B cell (primary cell): ENCODE data around the gene PHC2. TPM values are rescaled to one million over a fixed set of nuclear protein-coding genes. Genes with fewer than 3 reads are reported as not detected.

Source experiments
- ATAC-seq: fragments of 200-7000 bp; cut with Tn5 transposase; one replicate; pipeline ENCODE4 v1.10.0; 2021; ENCODE audit warnings: low read depth, mild to moderate bottlenecking, moderate number of reproducible peaks, moderate library complexity
- CTCF ChIA-PET: fragments of 350-600 bp; sonication (Branson Sonifier 250); formaldehyde crosslinking; loops from one replicate; lab custom pipeline; 2021; ENCODE audit warnings: antibody characterized with exemption, inconsistent platforms; lab: Charles Lee
- POLR2A ChIA-PET: fragments of 350-600 bp; sonication (Branson Sonifier 250); formaldehyde crosslinking; loops from one replicate; lab custom pipeline; 2021; ENCODE audit warnings: antibody characterized with exemption; lab: Charles Lee
- DNase-seq: peaks from one replicate; pipeline ENCODE4 v3.0.0; 2013
- H2AFZ ChIP-seq: 2 replicates; pipeline ENCODE4 v1.6.1; 2012; ENCODE audit warnings: mild to moderate bottlenecking, low read depth, low read length; ENCODE audit not compliant: insufficient read depth, poor library complexity, severe bottlenecking
- H3K27ac ChIP-seq, 2 donors: 1 replicate in 1 of 2; 2 replicates in 1 of 2; pipeline ENCODE4 v1.5.1; 2012 to 2013; ENCODE audit warnings: low read length in 2 of 2, mild to moderate bottlenecking in 2 of 2, moderate library complexity in 1 of 2
- H3K27me3 ChIP-seq, 4 experiments: fragments of 200-600 bp in 1 of 4; sonication (generic) in 1 of 4; replicated peaks in 1 of 4; 1 replicate in 2 of 4; 2 replicates in 2 of 4; pipeline versions ENCODE4 v1.6.1 to v1.7.0; 2013 to 2016; ENCODE audit warnings: low read length in 3 of 4, mild to moderate bottlenecking in 2 of 4, mixed read lengths in 1 of 4, moderate library complexity in 1 of 4; ENCODE audit not compliant: insufficient read depth in 4 of 4, control insufficient read depth in 3 of 4; ENCODE audit errors: control extremely low read depth in 1 of 4
- H3K36me3 ChIP-seq, 2 experiments: replicated peaks in 1 of 2; 1 replicate in 1 of 2; 2 replicates in 1 of 2; pipeline versions ENCODE4 v1.6.1 to v1.7.1; 2013; ENCODE audit warnings: low read length in 1 of 2; ENCODE audit not compliant: insufficient read depth in 2 of 2, control insufficient read depth in 1 of 2; ENCODE audit errors: control extremely low read depth in 1 of 2, extremely low read depth in 1 of 2
- H3K4me1 ChIP-seq, 2 donors: fragments of 200-600 bp in 1 of 2; sonication (generic) in 1 of 2; 1 replicate in 1 of 2; 2 replicates in 1 of 2; pipeline versions ENCODE4 v1.5.1 to v1.6.1; 2013 to 2017; ENCODE audit warnings: low read length in 2 of 2; ENCODE audit not compliant: control insufficient read depth in 2 of 2, insufficient read depth in 2 of 2
- H3K4me2 ChIP-seq: replicated peaks from 2 replicates; pipeline ENCODE3; 2012; ENCODE audit warnings: mild to moderate bottlenecking, low read depth, low read length; ENCODE audit not compliant: poor library complexity, severe bottlenecking
- H3K4me3 ChIP-seq, 5 experiments: fragments of 200-600 bp in 1 of 5; sonication (generic) in 1 of 5; 1 replicate in 3 of 5; 2 replicates in 2 of 5; pipeline versions ENCODE4 v1.5.1 to v1.7.0; 2011 to 2016; ENCODE audit warnings: low read length in 4 of 5, mild to moderate bottlenecking in 4 of 5, low read depth in 2 of 5, control low read depth in 1 of 5, moderate library complexity in 1 of 5; ENCODE audit not compliant: insufficient read depth in 1 of 5; ENCODE audit errors: control extremely low read depth in 1 of 5, extremely low read depth in 1 of 5
- H3K79me2 ChIP-seq: fragments of 200-600 bp; sonication (generic); one replicate; pipeline ENCODE4 v1.6.0; 2016; ENCODE audit warnings: low read length; ENCODE audit not compliant: control insufficient read depth, insufficient read depth
- H3K9ac ChIP-seq: fragments of 200-600 bp; sonication (generic); 2 replicates; pipeline ENCODE4 v1.6.1; 2017; ENCODE audit warnings: mild to moderate bottlenecking, low read length, moderate library complexity
- H3K9me3 ChIP-seq, 3 donors: one replicate each; pipeline versions ENCODE4 v1.6.1 to v1.7.1; 2013; ENCODE audit warnings: low read length in 2 of 3; ENCODE audit not compliant: control insufficient read depth in 2 of 3, insufficient read depth in 1 of 3; ENCODE audit errors: control extremely low read depth in 1 of 3
- H4K20me1 ChIP-seq: 2 replicates; pipeline ENCODE4 v1.6.0; 2012; ENCODE audit warnings: mild to moderate bottlenecking, low read length; ENCODE audit not compliant: insufficient read depth, control insufficient read depth, poor library complexity, severe bottlenecking
- H3K27ac Mint-ChIP-seq: one replicate; pipeline ENCODE4 v1.8.0; 2021; ENCODE audit warnings: mixed read lengths
- H3K27me3 Mint-ChIP-seq: one replicate; pipeline ENCODE4 v1.8.0; 2021; ENCODE audit warnings: mixed read lengths
- H3K4me1 Mint-ChIP-seq: one replicate; pipeline ENCODE4 v1.8.0; 2021; ENCODE audit warnings: mixed read lengths
- H3K4me3 Mint-ChIP-seq: one replicate; pipeline ENCODE4 v1.8.0; 2021; ENCODE audit warnings: mixed read lengths
- H3K9me3 Mint-ChIP-seq: one replicate; pipeline ENCODE4 v1.8.0; 2022; ENCODE audit warnings: mixed read lengths; ENCODE audit not compliant: insufficient read depth
- EZH2 ChIP-seq: IDR thresholded peaks from 2 replicates; pipeline ENCODE4 v1.6.1; 2012; ENCODE audit warnings: borderline replicate concordance, low read depth, mild to moderate bottlenecking, moderate library complexity, low read length; ENCODE audit not compliant: insufficient read depth, poor library complexity, severe bottlenecking
- WGBS: methylation state at CpG from one replicate; pipeline ENCODE4 v1.1.5; 2013; ENCODE audit warnings: missing lambda C conversion rate; ENCODE audit not compliant: insufficient coverage; 5-methylcytosine and 5-hydroxymethylcytosine counted together
- intact Hi-C: fragments of 100-400 bp; cut with micrococcal nuclease; formaldehyde crosslinking; loops from one replicate; pipeline ENCODE4 v1.10.0; 2022
- polyA plus RNA-seq: library from polyadenylated mRNA; depleted of rRNA; stranded (reverse); fragments of >200 nt; gene quantifications from 2 replicates; pipeline ENCODE4 v1.2.3, GENCODE V29; 2012
- total RNA-seq, 2 donors: library from RNA; stranded (reverse); fragments of 120-200 nt in 1 of 2; gene quantifications; 1 replicate in 1 of 2; 2 replicates in 1 of 2; pipeline versions ENCODE4 v1.2.3 to v1.2.4, GENCODE V29; 2013 to 2022
- TF ChIP-seq, protein P1 (sequence below): fragments of 200-600 bp; IDR thresholded peaks from one replicate; pipeline ENCODE4 v1.8.0; 2022; ENCODE audit warnings: antibody characterized with exemption, mild to moderate bottlenecking

Gene PHC2
- total and polyA plus RNA-seq, 2 donors (not counting 1 experiment from before 2014, with no cell fraction given) = 23.1 to 23.4 TPM

DNA sequence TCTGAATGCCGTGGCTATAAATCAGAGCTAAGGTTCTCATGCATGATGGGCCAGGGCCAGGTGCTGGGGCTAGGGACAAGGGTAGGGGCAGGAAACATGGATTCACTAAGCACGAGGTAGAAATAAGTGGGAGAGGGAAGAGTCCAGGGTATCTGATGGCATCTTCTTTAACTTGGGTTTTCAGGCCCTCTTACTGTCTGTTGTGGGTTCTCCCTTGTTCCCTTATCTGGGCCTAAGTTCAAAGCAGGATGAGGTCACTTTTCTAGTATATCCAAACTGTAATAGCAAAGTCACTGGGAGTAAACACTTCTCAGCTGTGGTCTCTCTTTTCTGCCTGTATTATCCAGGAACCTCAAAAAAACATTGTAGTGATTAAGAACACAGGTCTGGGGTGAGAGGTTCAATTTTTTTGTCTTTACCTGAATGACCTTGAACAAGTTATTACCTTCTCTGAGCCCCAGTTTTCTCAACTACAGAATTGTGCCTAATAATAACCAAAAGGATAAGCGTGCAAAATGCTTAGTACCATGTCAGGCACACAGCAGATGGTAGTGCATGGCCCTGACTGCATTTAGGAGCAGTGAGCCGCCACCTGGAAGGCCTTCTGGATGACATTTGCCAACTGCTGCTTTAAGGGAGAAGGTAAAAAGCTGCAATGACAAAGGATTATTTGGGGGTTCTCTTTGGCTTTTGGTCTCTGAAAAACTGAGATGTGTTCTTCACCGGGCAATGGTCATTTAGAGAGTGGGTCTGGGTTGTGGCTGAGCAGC lies 56.4 kb downstream of the PHC2 start:
- DNase-seq (no peak), ATAC-seq (no peak)
- no peaks in the 10 kb centered on the region for H3K9me3 Mint-ChIP-seq
- H3K27me3 ChIP-seq = peaks cover 0 to under 1% (median 0%) of the 10 kb centered on the region in 4 experiments
- H3K9ac ChIP-seq = no peak overlapping the region
- ChIA-PET CTCF (no interaction called here), POLR2A (no interaction called here)
- no peaks in the 10 kb centered on the region for H3K36me3 ChIP-seq
- H3K27me3 Mint-ChIP-seq = peaks cover 21% of the 10 kb centered on the region
- no peaks in the 10 kb centered on the region for H3K79me2 ChIP-seq
- WGBS = 72% methylated on average over 4 of the region's 5 CpGs
- intact Hi-C loops = no loop called here
- H4K20me1 ChIP-seq = no peaks in the 10 kb centered on the region
- H3K4me3 Mint-ChIP-seq = no peak overlapping the region
- no peaks in the 10 kb centered on the region for H3K4me1 ChIP-seq
- H3K27ac ChIP-seq = no peak overlapping the region
- TF ChIP-seq, protein P1, sequence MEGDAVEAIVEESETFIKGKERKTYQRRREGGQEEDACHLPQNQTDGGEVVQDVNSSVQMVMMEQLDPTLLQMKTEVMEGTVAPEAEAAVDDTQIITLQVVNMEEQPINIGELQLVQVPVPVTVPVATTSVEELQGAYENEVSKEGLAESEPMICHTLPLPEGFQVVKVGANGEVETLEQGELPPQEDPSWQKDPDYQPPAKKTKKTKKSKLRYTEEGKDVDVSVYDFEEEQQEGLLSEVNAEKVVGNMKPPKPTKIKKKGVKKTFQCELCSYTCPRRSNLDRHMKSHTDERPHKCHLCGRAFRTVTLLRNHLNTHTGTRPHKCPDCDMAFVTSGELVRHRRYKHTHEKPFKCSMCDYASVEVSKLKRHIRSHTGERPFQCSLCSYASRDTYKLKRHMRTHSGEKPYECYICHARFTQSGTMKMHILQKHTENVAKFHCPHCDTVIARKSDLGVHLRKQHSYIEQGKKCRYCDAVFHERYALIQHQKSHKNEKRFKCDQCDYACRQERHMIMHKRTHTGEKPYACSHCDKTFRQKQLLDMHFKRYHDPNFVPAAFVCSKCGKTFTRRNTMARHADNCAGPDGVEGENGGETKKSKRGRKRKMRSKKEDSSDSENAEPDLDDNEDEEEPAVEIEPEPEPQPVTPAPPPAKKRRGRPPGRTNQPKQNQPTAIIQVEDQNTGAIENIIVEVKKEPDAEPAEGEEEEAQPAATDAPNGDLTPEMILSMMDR = no peak
- no peak for TF ChIP-seq EZH2
- no peak overlapping the region for H2AFZ ChIP-seq
- H3K9me3 ChIP-seq = no peaks in the 10 kb centered on the region
- no peak overlapping the region for H3K27ac Mint-ChIP-seq
- H3K4me3 ChIP-seq = no peak overlapping the region
- H3K4me2 ChIP-seq = no peak overlapping the region
- no peaks in the 10 kb centered on the region for H3K4me1 Mint-ChIP-seq

DNA sequence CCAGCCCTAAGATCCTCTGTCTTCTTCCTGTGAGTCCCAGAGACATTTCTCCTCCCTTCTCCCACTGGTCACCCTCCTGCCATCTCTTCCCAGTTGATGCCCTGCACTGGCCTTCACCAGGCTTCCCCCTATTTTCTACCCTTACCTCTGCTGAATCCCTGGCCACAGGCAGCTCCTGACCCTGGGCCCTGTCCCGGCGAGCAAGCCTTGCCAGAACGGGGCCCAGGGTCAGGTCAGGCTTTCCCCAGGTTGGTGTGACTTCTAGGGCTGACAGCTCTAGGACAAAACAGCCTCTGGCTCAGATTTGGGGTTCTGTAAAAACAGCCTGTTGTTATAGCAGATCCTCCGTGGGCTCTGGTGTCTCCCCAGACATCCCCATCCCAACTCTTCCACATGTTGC lies 57.3 kb downstream of the PHC2 start:
- CTCF ChIA-PET = no interaction called here
- no peaks in the 10 kb centered on the region for H3K27me3 ChIP-seq
- no peak overlapping the region for H3K4me3 ChIP-seq
- 97% methylated on average over 4 of the region's 4 CpGs for WGBS
- no peaks in the 10 kb centered on the region for H3K36me3 ChIP-seq
- no peaks in the 10 kb centered on the region for H4K20me1 ChIP-seq
- no peak overlapping the region for H2AFZ ChIP-seq
- H3K27ac Mint-ChIP-seq = no peak overlapping the region
- no peaks in the 10 kb centered on the region for H3K4me1 Mint-ChIP-seq
- no peaks in the 10 kb centered on the region for H3K79me2 ChIP-seq
- DNase-seq (no peak), ATAC-seq (no peak)
- no peaks in the 10 kb centered on the region for H3K9me3 ChIP-seq
- no peaks in the 10 kb centered on the region for H3K9me3 Mint-ChIP-seq
- H3K27ac ChIP-seq = no peak overlapping the region
- intact Hi-C loops = no loop called here
- no peak for TF ChIP-seq EZH2
- TF ChIP-seq, protein P1 = no peak
- no peaks in the 10 kb centered on the region for H3K4me1 ChIP-seq
- no peak overlapping the region for H3K4me2 ChIP-seq
- no peak overlapping the region for H3K9ac ChIP-seq
- POLR2A ChIA-PET = no interaction called here
- peaks cover 24% of the 10 kb centered on the region for H3K27me3 Mint-ChIP-seq
- H3K4me3 Mint-ChIP-seq = no peak overlapping the region
